IPS-NIHi11 (cell line): ENCODE data around the gene SERPIND1.
A peak's percentile ranks its signal among the peaks of the same experiment; 100 is the strongest.

Experiments
- DNase-seq: peaks from one replicate; pipeline ENCODE4 v3.0.0; 2012; ENCODE audit warnings: mixed read lengths, low spot score

Gene SERPIND1

GRCh38 chr22:20792966-20793728 is 19.2 kb downstream of the SERPIND1 start:
- no peak for DNase-seq

GRCh38 chr22:20793748-20794649 is 20.1 kb downstream of the SERPIND1 start:
- no peak for DNase-seq

GRCh38 chr22:20794650-20795413 is 20.9 kb downstream of the SERPIND1 start:
- DNase-seq = no peak

- DNase-seq = no peak
Measured at GRCh38 chr22:20796731-20797130, 22.8 kb downstream of the SERPIND1 start.

GRCh38 chr22:20798218-20798617 is 24.3 kb downstream of the SERPIND1 start:
- no peak for DNase-seq

- DNase-seq = no peak
Measured at GRCh38 chr22:20798974-20799373, 25.1 kb downstream of the SERPIND1 start.

- peak; percentile 65 for DNase-seq
Measured at GRCh38 chr22:20799449-20799848, 25.5 kb downstream of the SERPIND1 start.

GRCh38 chr22:20802452-20802851 is 28.5 kb downstream of the SERPIND1 start:
- DNase-seq = no peak

- no peak for DNase-seq
Measured at GRCh38 chr22:20802922-20803553, 29.1 kb downstream of the SERPIND1 start.

GRCh38 chr22:20803696-20804324 is 29.9 kb downstream of the SERPIND1 start:
- peak; percentile 59 for DNase-seq

GRCh38 chr22:20804650-20805049 is 30.7 kb downstream of the SERPIND1 start:
- DNase-seq = no peak

- DNase-seq = no peak
Measured at GRCh38 chr22:20805972-20806471, 32.1 kb downstream of the SERPIND1 start.

GRCh38 chr22:20807315-20807752 is 33.4 kb downstream of the SERPIND1 start:
- DNase-seq = no peak

- DNase-seq = no peak
Measured at GRCh38 chr22:20808844-20809243, 34.9 kb downstream of the SERPIND1 start.

- DNase-seq = no peak
Measured at GRCh38 chr22:20809538-20810185, 35.7 kb downstream of the SERPIND1 start.

GRCh38 chr22:20810645-20811044 is 36.7 kb downstream of the SERPIND1 start:
- DNase-seq = no peak

- DNase-seq = no peak
Measured at GRCh38 chr22:20811171-20811570, 37.3 kb downstream of the SERPIND1 start.

- no peak for DNase-seq
Measured at GRCh38 chr22:20811971-20812660, 38.2 kb downstream of the SERPIND1 start.

- DNase-seq = no peak
Measured at GRCh38 chr22:20813056-20813455, 39.1 kb downstream of the SERPIND1 start.

GRCh38 chr22:20814221-20814808 is 40.4 kb downstream of the SERPIND1 start:
- no peak for DNase-seq
